H1 (cell line): Measurements from ENCODE around the gene SLC35F1. TPM values are rescaled to one million over a fixed set of nuclear protein-coding genes. Genes with fewer than 3 reads are reported as not detected.

Experiments used
- CTCF ChIA-PET: fragments of 300-600 bp; sonication (Branson Sonifier 250); formaldehyde crosslinking; loops from one replicate; lab custom pipeline; 2021; ENCODE audit not compliant: partially characterized antibody; lab: Charles Lee
- POLR2A ChIA-PET: fragments of 300-600 bp; sonication (Branson Sonifier 250); formaldehyde crosslinking; loops from one replicate; lab custom pipeline; 2021; ENCODE audit warnings: inconsistent platforms; ENCODE audit not compliant: partially characterized antibody; lab: Charles Lee
- DNase-seq, 2 experiments: peaks; one replicate each; pipeline versions ENCODE4 v3.0.0 to v3.0.0-alpha.2; 2010 to 2022; ENCODE audit warnings: low spot score in 2 of 2, low read depth in 1 of 2, mixed read lengths in 1 of 2
- FAIRE-seq: peaks from 2 replicates; lab custom pipeline; 2011; peaks lifted over from hg19 to GRCh38; lab: Jason Lieb, UNC
- H2AFZ ChIP-seq: 2 replicates; pipeline ENCODE4 v1.8.1; 2012; ENCODE audit warnings: low read length, inconsistent platforms
- H2AK5ac ChIP-seq: 2 replicates; pipeline ENCODE4 v1.6.1; 2013; ENCODE audit warnings: low read depth, low read length
- H2BK120ac ChIP-seq: replicated peaks from 2 replicates; pipeline ENCODE3; 2013; ENCODE audit warnings: low read depth, low read length, inconsistent platforms
- H2BK12ac ChIP-seq: 2 replicates; pipeline ENCODE4 v1.6.1; 2013; ENCODE audit warnings: low read depth, low read length
- H2BK15ac ChIP-seq: 2 replicates; pipeline ENCODE4 v1.6.1; 2013; ENCODE audit warnings: low read length
- H2BK20ac ChIP-seq: 2 replicates; pipeline ENCODE4 v1.6.1; 2013; ENCODE audit warnings: low read length
- H2BK5ac ChIP-seq: 2 replicates; pipeline ENCODE4 v1.6.1; 2013; ENCODE audit warnings: low read depth, low read length
- H3K14ac ChIP-seq: 2 replicates; pipeline ENCODE4 v1.6.1; 2013; ENCODE audit warnings: inconsistent platforms; ENCODE audit not compliant: insufficient read length
- H3K18ac ChIP-seq: 2 replicates; pipeline ENCODE4 v1.6.1; 2013; ENCODE audit warnings: low read length; ENCODE audit errors: extremely low read depth
- H3K23ac ChIP-seq: 2 replicates; pipeline ENCODE4 v1.6.1; 2013; ENCODE audit warnings: inconsistent platforms; ENCODE audit not compliant: insufficient read length
- H3K23me2 ChIP-seq: 2 replicates; pipeline ENCODE4 v1.6.1; 2013; ENCODE audit warnings: low read depth, low read length
- H3K27ac ChIP-seq: 2 replicates; pipeline ENCODE4 v1.6.1; 2011; ENCODE audit warnings: low read depth, low read length, inconsistent platforms
- H3K27me3 ChIP-seq, 4 experiments: replicated peaks in 1 of 4; 1 replicate in 1 of 4; 2 replicates in 3 of 4; pipeline versions ENCODE4 v1.6.1 to v1.8.1; 2011 to 2013; ENCODE audit warnings: low read length in 3 of 4, mild to moderate bottlenecking in 3 of 4, inconsistent platforms in 2 of 4, mixed read lengths in 2 of 4, moderate library complexity in 1 of 4; ENCODE audit not compliant: control insufficient read depth in 3 of 4, insufficient read depth in 3 of 4; ENCODE audit errors: extremely low read depth in 1 of 4
- H3K36me3 ChIP-seq, 4 experiments: 2 replicates each; pipeline versions ENCODE4 v1.6.1 to v1.8.1; 2011 to 2013; ENCODE audit warnings: mild to moderate bottlenecking in 4 of 4, low read length in 3 of 4, moderate library complexity in 2 of 4, control low read depth in 1 of 4, inconsistent platforms in 1 of 4; ENCODE audit not compliant: insufficient read depth in 4 of 4, control insufficient read depth in 2 of 4
- H3K4ac ChIP-seq: replicated peaks from 2 replicates; pipeline ENCODE3; 2013; ENCODE audit warnings: low read length, low read depth, mixed read lengths, inconsistent platforms; ENCODE audit not compliant: insufficient read length
- H3K4me1 ChIP-seq, 4 experiments: replicated peaks in 1 of 4; 1 replicate in 1 of 4; 2 replicates in 3 of 4; pipeline versions ENCODE4 v1.6.1 to v1.8.1; 2011 to 2013; ENCODE audit warnings: low read length in 3 of 4, inconsistent platforms in 2 of 4, mixed read lengths in 1 of 4; ENCODE audit not compliant: insufficient read depth in 4 of 4, control insufficient read depth in 3 of 4
- H3K4me2 ChIP-seq, 2 experiments: 2 replicates each; pipeline versions ENCODE4 v1.6.1 to v1.8.1; 2011 to 2013; ENCODE audit warnings: low read depth in 2 of 2, low read length in 2 of 2, control low read depth in 1 of 2, inconsistent platforms in 1 of 2, mild to moderate bottlenecking in 1 of 2; ENCODE audit not compliant: insufficient read depth in 1 of 2
- H3K4me3 ChIP-seq, 4 experiments: fragments of 200-600, 300-600 bp in 1 of 4; sonication (generic), shearing (Covaris generic), sonication (Bioruptor Twin) in 1 of 4; 2 replicates each; pipeline versions ENCODE4 v1.5.1 to v1.8.1; 2011 to 2016; ENCODE audit warnings: low read length in 4 of 4, low read depth in 3 of 4, control low read depth in 2 of 4, inconsistent platforms in 2 of 4, mild to moderate bottlenecking in 2 of 4, mixed read lengths in 1 of 4, moderate library complexity in 1 of 4; ENCODE audit not compliant: insufficient read depth in 2 of 4; ENCODE audit errors: extremely low read depth in 1 of 4
- H3K56ac ChIP-seq: replicated peaks from 2 replicates; pipeline ENCODE3; 2013; ENCODE audit warnings: low read depth, mild to moderate bottlenecking, mixed read lengths, low read length, inconsistent platforms; ENCODE audit not compliant: insufficient read length
- H3K79me1 ChIP-seq: 2 replicates; pipeline ENCODE4 v1.6.1; 2013; ENCODE audit warnings: low read depth, low read length, control low read depth
- H3K79me2 ChIP-seq, 2 experiments: 2 replicates each; pipeline versions ENCODE4 v1.6.1 to v1.8.1; 2012 to 2013; ENCODE audit warnings: low read length in 2 of 2, mild to moderate bottlenecking in 2 of 2, inconsistent platforms in 1 of 2; ENCODE audit not compliant: insufficient read depth in 2 of 2, control insufficient read depth in 1 of 2
- H3K9ac ChIP-seq, 4 experiments: replicated peaks in 1 of 4; 1 replicate in 1 of 4; 2 replicates in 3 of 4; pipeline versions ENCODE4 v1.6.1 to v1.8.1; 2011 to 2013; ENCODE audit warnings: low read depth in 3 of 4, low read length in 3 of 4, control low read depth in 2 of 4, mild to moderate bottlenecking in 2 of 4, moderate library complexity in 2 of 4, inconsistent platforms in 1 of 4; ENCODE audit errors: extremely low read depth in 1 of 4
- H3K9me3 ChIP-seq, 2 experiments: 2 replicates each; pipeline versions ENCODE4 v1.6.1 to v1.8.1; 2012 to 2013; ENCODE audit warnings: mild to moderate bottlenecking in 2 of 2, moderate library complexity in 2 of 2, control low read depth in 1 of 2, inconsistent platforms in 1 of 2, low read depth in 1 of 2, low read length in 1 of 2, mixed read lengths in 1 of 2; ENCODE audit not compliant: insufficient read depth in 2 of 2
- H4K20me1 ChIP-seq, 2 experiments: replicated peaks in 1 of 2; 2 replicates each; pipeline versions ENCODE3 to v1.8.1; 2011 to 2013; ENCODE audit warnings: inconsistent platforms in 2 of 2, low read length in 2 of 2, mild to moderate bottlenecking in 1 of 2; ENCODE audit not compliant: insufficient read depth in 2 of 2, control insufficient read depth in 1 of 2
- H4K5ac ChIP-seq: 2 replicates; pipeline ENCODE4 v1.6.1; 2013; ENCODE audit warnings: low read length, low read depth, mixed read lengths, inconsistent platforms; ENCODE audit not compliant: insufficient read length
- H4K8ac ChIP-seq: 2 replicates; pipeline ENCODE4 v1.8.0; 2013; ENCODE audit warnings: mild to moderate bottlenecking, moderate library complexity, low read length, inconsistent platforms; ENCODE audit not compliant: insufficient read depth; ENCODE audit errors: extremely low read depth
- H4K91ac ChIP-seq: replicated peaks from 2 replicates; pipeline ENCODE3; 2013; ENCODE audit warnings: low read length, mixed read lengths, inconsistent platforms; ENCODE audit not compliant: insufficient read length
- MAFK ChIP-seq: IDR thresholded peaks from 2 replicates; pipeline ENCODE4 v1.6.1; 2012; ENCODE audit warnings: low read depth, mild to moderate bottlenecking, improper control_type of control experiment, low read length
- WGBS, 2 experiments: shearing (Covaris generic) in 1 of 2; methylation state at CpG; one replicate each; pipeline versions ENCODE4 v1.1.6 to v1.1.7; 2013 to 2015; ENCODE audit warnings: low lambda C conversion rate in 2 of 2, mixed read lengths in 2 of 2, inconsistent platforms in 1 of 2, low coverage in 1 of 2, missing lambda C conversion rate in 1 of 2; ENCODE audit not compliant: insufficient replicate concordance in 2 of 2, insufficient coverage in 1 of 2, insufficient read length in 1 of 2; ENCODE audit errors: extremely low coverage in 1 of 2, missing lambda C conversion rate in 1 of 2; 5-methylcytosine and 5-hydroxymethylcytosine counted together
- polyA plus RNA-seq, 7 experiments: library from polyadenylated mRNA; depleted of rRNA in 3 of 7; stranded (reverse) in 5 of 7; unstranded in 2 of 7; fragments of >200 nt in 5 of 7; fragments of 200-250 nt in 2 of 7; gene quantifications; 1 replicate in 5 of 7; 2 replicates in 1 of 7; 4 replicates in 1 of 7; pipeline versions ENCODE4 v1.2.1 to v1.2.3, GENCODE V29; 2011 to 2013; ENCODE audit warnings: missing spikeins in 2 of 7, mixed read lengths in 2 of 7
- total RNA-seq: library from RNA; stranded (reverse); fragmentation: NEBNext Ultra II Directional; extraction: Animal tissue kit (Norgen Biotek cat#: 25700); gene quantifications from 2 replicates; pipeline ENCODE4 v1.2.1, GENCODE V29; 2021
- TF ChIP-seq, protein P1 (sequence below), 3 experiments: IDR thresholded peaks; 1 replicate in 2 of 3; 2 replicates in 1 of 3; pipeline versions ENCODE4 v1.5.1 to v1.6.1; 2011; ENCODE audit warnings: low read length in 3 of 3, mild to moderate bottlenecking in 3 of 3, inconsistent platforms in 2 of 3, low read depth in 1 of 3, moderate library complexity in 1 of 3; ENCODE audit not compliant: insufficient read depth in 1 of 3; ENCODE audit errors: control extremely low read depth in 1 of 3

Gene SLC35F1
- total and polyA plus RNA-seq, 2 of the 8 experiments (the other 6 are each of a cell fraction or from before 2014, with no cell fraction given): 7.0 to 10.0 TPM

DNA sequence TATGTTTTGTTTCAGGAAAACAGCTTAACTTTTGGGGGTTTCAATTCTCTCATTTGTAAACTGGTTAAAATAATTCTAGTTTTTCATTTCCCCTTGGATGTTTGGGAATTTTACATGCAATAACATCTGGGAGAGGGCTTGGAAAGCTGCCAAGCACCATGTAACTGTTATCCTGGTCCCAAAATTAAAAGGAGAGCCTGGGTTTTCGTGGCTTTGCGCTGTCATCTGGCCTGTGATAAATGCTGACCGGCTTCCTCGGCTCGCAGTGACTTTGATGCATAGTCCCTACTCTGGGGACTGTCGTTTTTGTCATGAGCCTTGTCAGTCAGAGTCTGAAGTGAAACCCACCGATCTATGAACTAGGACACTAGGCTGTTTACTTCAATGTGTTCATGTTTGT, 12.2 kb downstream of the SLC35F1 start:
- H3K27me3 ChIP-seq: peaks cover 5 to 22% (median 19%) of the 10 kb centered on the region in 4 experiments; a peak in 6 of 7 replicates
- H3K23ac ChIP-seq: no peak overlapping the region
- no peak overlapping the region for H4K91ac ChIP-seq
- H4K20me1 ChIP-seq: peaks cover 3 to 15% of the 10 kb centered on the region in 2 experiments
- no peak overlapping the region for H2BK12ac ChIP-seq
- no peaks in the 10 kb centered on the region for H3K36me3 ChIP-seq
- H4K8ac ChIP-seq: no peak overlapping the region
- H3K4me1 ChIP-seq: peaks cover 0 to 9% (median 5%) of the 10 kb centered on the region in 4 experiments; a peak in 4 of 7 replicates
- 45% methylated on average over 7 of the region's 7 CpGs; no CpG with 5 or more reads in 1 of the 2 experiments for WGBS, 2 experiments
- POLR2A ChIA-PET: interaction anchor here (0.8 to 1.3 kb wide), 4 partner anchors 10 to 14 kb away, joined by 3 to 7 read pairs (median 3); no protein-coding TSS in a partner anchor
- H3K27ac ChIP-seq: no peak overlapping the region
- TF ChIP-seq, protein P1, sequence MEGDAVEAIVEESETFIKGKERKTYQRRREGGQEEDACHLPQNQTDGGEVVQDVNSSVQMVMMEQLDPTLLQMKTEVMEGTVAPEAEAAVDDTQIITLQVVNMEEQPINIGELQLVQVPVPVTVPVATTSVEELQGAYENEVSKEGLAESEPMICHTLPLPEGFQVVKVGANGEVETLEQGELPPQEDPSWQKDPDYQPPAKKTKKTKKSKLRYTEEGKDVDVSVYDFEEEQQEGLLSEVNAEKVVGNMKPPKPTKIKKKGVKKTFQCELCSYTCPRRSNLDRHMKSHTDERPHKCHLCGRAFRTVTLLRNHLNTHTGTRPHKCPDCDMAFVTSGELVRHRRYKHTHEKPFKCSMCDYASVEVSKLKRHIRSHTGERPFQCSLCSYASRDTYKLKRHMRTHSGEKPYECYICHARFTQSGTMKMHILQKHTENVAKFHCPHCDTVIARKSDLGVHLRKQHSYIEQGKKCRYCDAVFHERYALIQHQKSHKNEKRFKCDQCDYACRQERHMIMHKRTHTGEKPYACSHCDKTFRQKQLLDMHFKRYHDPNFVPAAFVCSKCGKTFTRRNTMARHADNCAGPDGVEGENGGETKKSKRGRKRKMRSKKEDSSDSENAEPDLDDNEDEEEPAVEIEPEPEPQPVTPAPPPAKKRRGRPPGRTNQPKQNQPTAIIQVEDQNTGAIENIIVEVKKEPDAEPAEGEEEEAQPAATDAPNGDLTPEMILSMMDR (IDR thresholded peaks at IDR 0.05; ENCODE audit: control extremely low read depth in 1 of 3, insufficient read depth in 1 of 3, low read depth in 1 of 3, low read length in 3 of 3): no peak
- 0 out of 2 replicates have a peak, but pooled peaks have one; percentile 10 for TF ChIP-seq MAFK
- peak overlapping the region in 1 of 4 experiments; percentile 70; a peak in 1 of 8 replicates for H3K4me3 ChIP-seq
- H2AFZ ChIP-seq: no peak overlapping the region
- no peak overlapping the region for H2BK20ac ChIP-seq
- no peak for DNase-seq
- no peak overlapping the region for H3K9ac ChIP-seq
- no peak overlapping the region for H2BK15ac ChIP-seq
- H3K79me2 ChIP-seq: no peaks in the 10 kb centered on the region
- no peak overlapping the region for H4K5ac ChIP-seq
- H2AK5ac ChIP-seq: no peak overlapping the region
- no peak overlapping the region for H3K14ac ChIP-seq
- H3K79me1 ChIP-seq: no peaks in the 10 kb centered on the region
- peak overlapping the region; percentile 78 to 87 for H3K4me2 ChIP-seq
- CTCF ChIA-PET: interaction anchor here (0.7 to 3.3 kb wide), 14 partner anchors 10 to 661 kb away, joined by 3 to 14 read pairs (median 4); no protein-coding TSS in a partner anchor
- H3K9me3 ChIP-seq: no peaks in the 10 kb centered on the region
- H2BK120ac ChIP-seq: no peak overlapping the region
- no peak for FAIRE-seq
- H3K23me2 ChIP-seq: peaks cover 6% of the 10 kb centered on the region; the same call in 1 of the 2 replicates
- H3K18ac ChIP-seq: no peak overlapping the region; the same call in 1 of the 2 replicates
- H3K56ac ChIP-seq: no peak overlapping the region
- H2BK5ac ChIP-seq: no peak overlapping the region
- H3K4ac ChIP-seq: no peak overlapping the region
